HCT116 (cell line): Measurements from ENCODE around the gene NBL1. TPM values are rescaled to one million over a fixed set of nuclear protein-coding genes. Genes with fewer than 3 reads are reported as not detected.

Source experiments
- ATAC-seq: fragments of 200-7000 bp; cut with Tn5 transposase; 2 replicates; pipeline ENCODE4 v1.9.1; 2020; ENCODE audit warnings: mild to moderate bottlenecking, moderate library complexity
- BruUV-seq: library from RNA; stranded (reverse); fragments of 400-500 nt; replicated peaks from 2 replicates; lab custom pipeline; 2021; lab: Mats Ljungman, UMichigan
- CTCF ChIA-PET: fragments of 300-600 bp; sonication (Branson Sonifier 250); formaldehyde crosslinking; loops from one replicate; lab custom pipeline; 2021; ENCODE audit warnings: antibody characterized with exemption; lab: Charles Lee
- POLR2A ChIA-PET: fragments of 300-600, 350-600 bp; sonication (Branson Sonifier 250); formaldehyde crosslinking; loops from one replicate; lab custom pipeline; 2021; ENCODE audit warnings: antibody characterized with exemption; lab: Charles Lee
- RAD21 ChIA-PET, 2 experiments: fragments of 300-600 bp; sonication (Branson Sonifier 250); formaldehyde crosslinking; loops; one replicate each; lab custom pipeline; 2023; ENCODE audit warnings: low total read pairs in 2 of 2; ENCODE audit not compliant: uncharacterized antibody in 2 of 2, unreplicated experiment in 2 of 2, low non-redundant PET in 1 of 2; lab: Charles Lee
- DNase-seq: peaks from one replicate; pipeline ENCODE4 v3.0.0-alpha.2; 2010; ENCODE audit warnings: low read depth, low spot score
- H2AFZ ChIP-seq: fragments of 200-600 bp; shearing (Covaris generic), sonication (generic); 2 replicates; pipeline ENCODE4 v1.6.1; 2017; ENCODE audit warnings: low read depth, mixed run types, mixed read lengths, antibody characterized with exemption, low read length; ENCODE audit not compliant: poor library complexity, severe bottlenecking
- H3K27ac ChIP-seq: 2 replicates; pipeline ENCODE4 v1.5.1; 2012; ENCODE audit warnings: low read depth, low read length
- H3K27me3 ChIP-seq: fragments of 200-600 bp; sonication (generic); 2 replicates; pipeline ENCODE4 v1.6.1; 2016; ENCODE audit warnings: mixed run types, low read length, mixed read lengths; ENCODE audit not compliant: insufficient read depth
- H3K36me3 ChIP-seq, 2 experiments: fragments of 200-500 bp in 1 of 2; fragments of 200-600 bp in 1 of 2; sonication (Bioruptor generic) in 1 of 2; sonication (generic) in 1 of 2; 2 replicates each; pipeline versions ENCODE4 v1.5.1 to v1.6.1; 2014 to 2016; ENCODE audit warnings: low read length in 2 of 2, inconsistent platforms in 1 of 2, mixed read lengths in 1 of 2, mixed run types in 1 of 2; ENCODE audit not compliant: insufficient read depth in 2 of 2, control insufficient read depth in 1 of 2
- H3K4me1 ChIP-seq, 2 experiments: fragments of 200-600 bp in 1 of 2; sonication (generic) in 1 of 2; 2 replicates each; pipeline versions ENCODE4 v1.5.1 to v1.6.1; 2012 to 2017; ENCODE audit warnings: low read length in 2 of 2, inconsistent platforms in 1 of 2, mild to moderate bottlenecking in 1 of 2, mixed read lengths in 1 of 2, mixed run types in 1 of 2, moderate library complexity in 1 of 2; ENCODE audit not compliant: insufficient read depth in 2 of 2, control insufficient read depth in 1 of 2
- H3K4me2 ChIP-seq: fragments of 200-600 bp; sonication (generic); 2 replicates; pipeline ENCODE4 v1.6.1; 2017; ENCODE audit warnings: mixed run types, low read length, mixed read lengths
- H3K4me3 ChIP-seq, 2 experiments: fragments of 200-600 bp in 1 of 2; sonication (generic) in 1 of 2; replicated peaks in 1 of 2; 2 replicates each; pipeline ENCODE4 v1.5.1; 2011 to 2016; ENCODE audit warnings: low read length in 2 of 2, control low read depth in 1 of 2, low read depth in 1 of 2, mild to moderate bottlenecking in 1 of 2, mixed read lengths in 1 of 2, mixed run types in 1 of 2
- H3K79me2 ChIP-seq: fragments of 200-600 bp; sonication (generic); 2 replicates; pipeline ENCODE4 v1.6.1; 2017; ENCODE audit warnings: mild to moderate bottlenecking, mixed run types, low read length, moderate library complexity, mixed read lengths; ENCODE audit not compliant: insufficient read depth
- H3K9ac ChIP-seq: fragments of 200-600 bp; sonication (generic); 2 replicates; pipeline ENCODE4 v1.6.1; 2016; ENCODE audit warnings: low read length, mixed read lengths
- H3K9me2 ChIP-seq: fragments of 200-600 bp; sonication (generic), shearing (Covaris generic); 2 replicates; pipeline ENCODE4 v1.6.1; 2017; ENCODE audit warnings: mixed run types, mild to moderate bottlenecking, moderate library complexity; ENCODE audit not compliant: insufficient read depth
- H3K9me3 ChIP-seq, 2 experiments: fragments of 200-500 bp in 1 of 2; fragments of 200-600 bp in 1 of 2; sonication (Bioruptor generic) in 1 of 2; sonication (generic) in 1 of 2; 2 replicates each; pipeline ENCODE4 v1.6.1; 2014 to 2017; ENCODE audit warnings: low read length in 2 of 2, mixed read lengths in 2 of 2, inconsistent platforms in 1 of 2, low read depth in 1 of 2, mild to moderate bottlenecking in 1 of 2, mixed run types in 1 of 2, moderate library complexity in 1 of 2; ENCODE audit not compliant: control insufficient read depth in 1 of 2, insufficient read depth in 1 of 2
- H4K20me1 ChIP-seq: fragments of 200-600 bp; sonication (generic), shearing (Covaris generic); 2 replicates; pipeline ENCODE4 v1.6.1; 2017; ENCODE audit warnings: mixed run types, mild to moderate bottlenecking, moderate library complexity; ENCODE audit not compliant: insufficient read depth
- CBX3 ChIP-seq: IDR thresholded peaks from 2 replicates; pipeline ENCODE4 v1.6.1; 2012; ENCODE audit warnings: low read depth
- EGR1 ChIP-seq: IDR thresholded peaks from 2 replicates; pipeline ENCODE4 v1.6.1; 2012; ENCODE audit warnings: low read depth
- EZH2phosphoT487 ChIP-seq: fragments of 200-600 bp; IDR thresholded peaks from 2 replicates; pipeline ENCODE4 v1.6.1; 2018; ENCODE audit warnings: antibody characterized with exemption, borderline replicate concordance
- JUND ChIP-seq: IDR thresholded peaks from 2 replicates; pipeline ENCODE4 v1.6.1; 2012
- POLR2A ChIP-seq: IDR thresholded peaks from 2 replicates; pipeline ENCODE4 v1.7.0; 2011; ENCODE audit warnings: borderline replicate concordance; ENCODE audit not compliant: insufficient read depth, insufficient read length; ENCODE audit errors: extremely low read depth
- SP1 ChIP-seq: IDR thresholded peaks from 2 replicates; pipeline ENCODE4 v1.6.1; 2012; ENCODE audit warnings: low read depth
- TCF7L2 ChIP-seq: IDR thresholded peaks from 2 replicates; pipeline ENCODE4 v1.7.0; 2011; ENCODE audit warnings: borderline replicate concordance, inconsistent platforms; ENCODE audit not compliant: insufficient read depth, insufficient read length; ENCODE audit errors: extremely low read depth
- ZBTB33 ChIP-seq: IDR thresholded peaks from 2 replicates; pipeline ENCODE4 v1.6.1; 2011; ENCODE audit warnings: mild to moderate bottlenecking, low read length, moderate library complexity; ENCODE audit not compliant: insufficient replicate concordance; ENCODE audit errors: extremely low read depth
- ZFX ChIP-seq: fragments of 450-650 bp; IDR thresholded peaks from 2 replicates; pipeline ENCODE4 v1.6.1; 2017
- ZNF274 ChIP-seq: fragments of 200-500 bp; sonication (Bioruptor generic); IDR thresholded peaks from 2 replicates; pipeline ENCODE4 v1.6.1; 2014; ENCODE audit warnings: mild to moderate bottlenecking, low read depth, low read length, inconsistent platforms
- intact Hi-C: fragments of 100-400 bp; cut with micrococcal nuclease; formaldehyde crosslinking; loops from 2 replicates; pipeline ENCODE4 v1.10.0; 2022
- total RNA-seq: library from RNA; stranded (reverse); gene quantifications from one replicate; pipeline ENCODE4 v1.2.1, GENCODE V29; 2021; ENCODE audit not compliant: unreplicated experiment
- TF ChIP-seq, protein P1 (sequence below): IDR thresholded peaks from 2 replicates; pipeline ENCODE4 v1.6.1; 2012

Gene NBL1
- total RNA-seq, 1 experiment from 2014 or later: 75.4 TPM

- BruUV-seq: no TSS peak
- Histone ChIP-seq H3K9me3 (no peaks in the 10 kb centered on the region), H3K4me1 (peaks cover 4 to 24% of the 10 kb centered on the region in 2 experiments; a peak in 3 of 4 replicates), H3K4me3 (no peak overlapping the region), H4K20me1 (no peaks in the 10 kb centered on the region)
- TF ChIP-seq CBX3 (no peak), JUND (no peak), POLR2A (no peak), ZFX (no peak), ZBTB33 (no peak)
- TF ChIP-seq, protein P1, sequence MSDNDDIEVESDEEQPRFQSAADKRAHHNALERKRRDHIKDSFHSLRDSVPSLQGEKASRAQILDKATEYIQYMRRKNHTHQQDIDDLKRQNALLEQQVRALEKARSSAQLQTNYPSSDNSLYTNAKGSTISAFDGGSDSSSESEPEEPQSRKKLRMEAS: no peak
- TF ChIP-seq, all 23 proteins: peak for 0
- ChIA-PET RAD21 (no interaction called here), CTCF (no interaction called here), POLR2A (no interaction called here)
- Histone ChIP-seq H3K9ac (no peak overlapping the region), H2AFZ (no peak overlapping the region), H3K27ac (no peak overlapping the region), H3K36me3 (no peaks in the 10 kb centered on the region), H3K27me3 (no peaks in the 10 kb centered on the region), H3K9me2 (no peaks in the 10 kb centered on the region), H3K79me2 (peaks cover 24% of the 10 kb centered on the region), H3K4me2 (no peak overlapping the region)
- ATAC-seq (no peak), DNase-seq (no peak)
- intact Hi-C loops: loop anchor here (10.0 kb wide), 1 partner anchor 751 kb away; the partner anchor contains the start of gene ALDH4A1
Measured at GRCh38 chr1:19656134-19656779, 12.1 kb downstream of the NBL1 start.

DNA sequence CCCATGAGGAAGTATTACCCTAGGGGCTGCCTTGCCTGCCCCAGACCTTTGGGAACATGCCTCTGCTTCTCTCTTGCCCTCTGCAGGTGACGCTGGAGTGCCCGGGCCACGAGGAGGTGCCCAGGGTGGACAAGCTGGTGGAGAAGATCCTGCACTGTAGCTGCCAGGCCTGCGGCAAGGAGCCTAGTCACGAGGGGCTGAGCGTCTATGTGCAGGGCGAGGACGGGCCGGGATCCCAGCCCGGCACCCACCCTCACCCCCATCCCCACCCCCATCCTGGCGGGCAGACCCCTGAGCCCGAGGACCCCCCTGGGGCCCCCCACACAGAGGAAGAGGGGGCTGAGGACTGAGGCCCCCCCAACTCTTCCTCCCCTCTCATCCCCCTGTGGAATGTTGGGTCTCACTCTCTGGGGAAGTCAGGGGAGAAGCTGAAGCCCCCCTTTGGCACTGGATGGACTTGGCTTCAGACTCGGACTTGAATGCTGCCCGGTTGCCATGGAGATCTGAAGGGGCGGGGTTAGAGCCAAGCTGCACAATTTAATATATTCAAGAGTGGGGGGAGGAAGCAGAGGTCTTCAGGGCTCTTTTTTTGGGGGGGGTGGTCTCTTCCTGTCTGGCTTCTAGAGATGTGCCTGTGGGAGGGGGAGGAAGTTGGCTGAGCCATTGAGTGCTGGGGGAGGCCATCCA lies 12.8 kb downstream of the NBL1 start:
- Histone ChIP-seq H3K27me3 (no peaks in the 10 kb centered on the region), H3K27ac (no peak overlapping the region), H3K4me3 (no peak overlapping the region), H3K4me1 (peaks cover 4 to 24% of the 10 kb centered on the region in 2 experiments; a peak in 3 of 4 replicates), H3K79me2 (peaks cover 23% of the 10 kb centered on the region), H4K20me1 (no peaks in the 10 kb centered on the region), H3K9ac (no peak overlapping the region), H3K36me3 (no peaks in the 10 kb centered on the region), H3K9me3 (no peaks in the 10 kb centered on the region), H3K9me2 (no peaks in the 10 kb centered on the region), H2AFZ (no peak overlapping the region), H3K4me2 (no peak overlapping the region)
- no peak for DNase-seq
- ATAC-seq: no peak
- ChIA-PET POLR2A (no interaction called here), RAD21 (no interaction called here), CTCF (no interaction called here)
- no peak for TF ChIP-seq EGR1
- no peak for TF ChIP-seq ZNF274
- no peak for TF ChIP-seq POLR2A
- TF ChIP-seq SP1: no peak
- no peak for TF ChIP-seq EZH2phosphoT487
- TF ChIP-seq TCF7L2: no peak
- intact Hi-C loops: loop anchor here (10.0 kb wide), 1 partner anchor 752 kb away; the partner anchor contains the start of gene ALDH4A1
- no TSS peak for BruUV-seq
